Upper lobe of left lung (tissue), 6 donors: ENCODE measurements around the gene PTCHD1. TPM values are rescaled to one million over a fixed set of nuclear protein-coding genes. Genes with fewer than 3 reads are reported as not detected.

Experiments
- ATAC-seq, 2 donors: fragments of 200-7000 bp; cut with Tn5 transposase; one replicate each; pipeline ENCODE4 v1.9.1; 2022; ENCODE audit warnings: mild to moderate bottlenecking in 2 of 2, moderate library complexity in 2 of 2; ENCODE audit not compliant: low FRiP score in 2 of 2
- DNase-seq, 2 donors: peaks; one replicate each; pipeline ENCODE4 v3.0.0-alpha.2; 2019 to 2020
- H3K27ac ChIP-seq, 4 donors: fragments of 200-600 bp; sonication (generic); one replicate each; pipeline ENCODE4 v1.5.1; 2016 to 2019
- H3K27me3 ChIP-seq, 4 donors: fragments of 200-600 bp; sonication (generic); one replicate each; pipeline ENCODE4 v1.5.1; 2017 to 2019
- H3K36me3 ChIP-seq, 4 donors: fragments of 200-600 bp; sonication (generic); one replicate each; pipeline ENCODE4 v1.5.1; 2016 to 2019
- H3K4me1 ChIP-seq, 4 donors: fragments of 200-600 bp; sonication (generic); one replicate each; pipeline ENCODE4 v1.5.1; 2018 to 2019
- H3K4me3 ChIP-seq, 4 donors: fragments of 200-600 bp; sonication (generic); one replicate each; pipeline ENCODE4 v1.5.1; 2017 to 2019; ENCODE audit warnings: mild to moderate bottlenecking in 2 of 4, moderate library complexity in 1 of 4
- H3K9me3 ChIP-seq, 4 donors: fragments of 200-600 bp; sonication (generic); one replicate each; pipeline ENCODE4 v1.5.1; 2018 to 2019
- CTCF ChIP-seq, 6 experiments: fragments of 450-650 bp in 4 of 6; fragments of 200-600 bp in 2 of 6; sonication (generic) in 2 of 6; IDR thresholded peaks; one replicate each; pipeline ENCODE4 v1.5.1; 2016 to 2019; ENCODE audit warnings: antibody characterized with exemption in 6 of 6
- EP300 ChIP-seq, 4 donors: sonication (generic); formaldehyde crosslinking; IDR thresholded peaks; one replicate each; pipeline ENCODE4 v1.5.1; 2017; ENCODE audit warnings: antibody characterized with exemption in 4 of 4, control low read depth in 2 of 4
- POLR2A ChIP-seq, 4 donors: fragments of 450-650 bp; IDR thresholded peaks; one replicate each; pipeline ENCODE4 v1.5.1; 2016 to 2017; ENCODE audit warnings: antibody characterized with exemption in 4 of 4, mild to moderate bottlenecking in 2 of 4
- POLR2AphosphoS5 ChIP-seq, 2 donors: sonication (generic); formaldehyde crosslinking; IDR thresholded peaks; one replicate each; pipeline ENCODE4 v1.5.1; 2017; ENCODE audit warnings: antibody characterized with exemption in 2 of 2
- WGBS, 2 donors: methylation state at CpG; one replicate each; pipeline ENCODE4 v1.1.5; 2017 to 2018; 5-methylcytosine and 5-hydroxymethylcytosine counted together
- total RNA-seq, 6 donors: library from RNA; depleted of rRNA in 4 of 6; stranded (reverse); fragments of >200 nt in 4 of 6; gene quantifications; one replicate each; pipeline versions ENCODE4 v1.1.0 to v1.2.1, GENCODE V29; 2016 to 2021
- donor health status: DM: no; HTN: no; CAD: no; lungs with moderate emphysema.
- donor health status: DM: no; HTN: yes; CAD: no; lungs with severe emphysema.

Gene PTCHD1
- total RNA-seq, 6 donors from 2014 or later: 0.61 to 2.2 (median 1.4) TPM

- Histone ChIP-seq H3K9me3 (no peaks in the 10 kb centered on the region), H3K27me3 (no peaks in the 10 kb centered on the region), H3K36me3 (no peaks in the 10 kb centered on the region), H3K27ac (no peak overlapping the region), H3K4me1 (no peaks in the 10 kb centered on the region), H3K4me3 (no peak overlapping the region)
- DNase-seq (no peak), ATAC-seq (no peak)
- 55 to 60% methylated on average over 6 of the region's 6 CpGs for WGBS, 2 donors
- TF ChIP-seq CTCF (IDR thresholded peaks at IDR 0.05): no peak
- no peak for TF ChIP-seq EP300 (IDR thresholded peaks at IDR 0.05)
- no peak for TF ChIP-seq POLR2AphosphoS5 (IDR thresholded peaks at IDR 0.05)
- no peak for TF ChIP-seq POLR2A (IDR thresholded peaks at IDR 0.05)
These were observed 6.8 kb downstream of the PTCHD1 start for GRCh38 chrX:23341452-23341851.

- DNase-seq: no peak
- H3K27me3 ChIP-seq: no peaks in the 10 kb centered on the region
- H3K4me1 ChIP-seq: no peaks in the 10 kb centered on the region
- no peaks in the 10 kb centered on the region for H3K9me3 ChIP-seq
- TF ChIP-seq CTCF (IDR thresholded peaks at IDR 0.05): no peak
- TF ChIP-seq POLR2AphosphoS5 (IDR thresholded peaks at IDR 0.05): no peak
- no peak for TF ChIP-seq EP300 (IDR thresholded peaks at IDR 0.05)
- TF ChIP-seq POLR2A (IDR thresholded peaks at IDR 0.05): no peak
- H3K4me3 ChIP-seq: no peak overlapping the region
- no peaks in the 10 kb centered on the region for H3K36me3 ChIP-seq
- ATAC-seq: no peak
- WGBS, 2 donors: 39 to 63% methylated on average over 3 to 5 of the region's 5 CpGs
- H3K27ac ChIP-seq: no peak overlapping the region
These were observed 9.7 kb downstream of the PTCHD1 start for GRCh38 chrX:23344238-23344903.

GRCh38 chrX:23344904-23345271 is 10.2 kb downstream of the PTCHD1 start:
- H3K27me3 ChIP-seq: no peaks in the 10 kb centered on the region
- no peaks in the 10 kb centered on the region for H3K9me3 ChIP-seq
- ATAC-seq (no peak), DNase-seq (no peak)
- 51% methylated on average over 2 of the region's 2 CpGs; no CpG with 5 or more reads in 1 of the 2 donors for WGBS, 2 donors
- H3K4me1 ChIP-seq: no peaks in the 10 kb centered on the region
- no peaks in the 10 kb centered on the region for H3K36me3 ChIP-seq
- H3K27ac ChIP-seq: no peak overlapping the region
- H3K4me3 ChIP-seq: no peak overlapping the region
- TF ChIP-seq POLR2A (IDR thresholded peaks at IDR 0.05): no peak

- Histone ChIP-seq H3K4me3 (no peak overlapping the region), H3K9me3 (no peaks in the 10 kb centered on the region), H3K27me3 (no peaks in the 10 kb centered on the region), H3K4me1 (no peaks in the 10 kb centered on the region), H3K36me3 (no peaks in the 10 kb centered on the region), H3K27ac (no peak overlapping the region)
- TF ChIP-seq CTCF (IDR thresholded peaks at IDR 0.05) (no peak), EP300 (IDR thresholded peaks at IDR 0.05) (no peak), POLR2A (IDR thresholded peaks at IDR 0.05) (no peak), POLR2AphosphoS5 (IDR thresholded peaks at IDR 0.05) (no peak)
- ATAC-seq: no peak
- 76 to 87% methylated on average over 4 to 6 of the region's 6 CpGs for WGBS, 2 donors
- DNase-seq: no peak
These were observed 21.5 kb downstream of the PTCHD1 start for GRCh38 chrX:23356189-23356588.

GRCh38 chrX:23364416-23364815 is 29.8 kb downstream of the PTCHD1 start:
- Histone ChIP-seq H3K27ac (no peak overlapping the region), H3K9me3 (no peaks in the 10 kb centered on the region), H3K27me3 (no peaks in the 10 kb centered on the region), H3K4me1 (no peaks in the 10 kb centered on the region), H3K4me3 (no peak overlapping the region), H3K36me3 (no peaks in the 10 kb centered on the region)
- 89 to 91% methylated on average over 3 of the region's 3 CpGs for WGBS, 2 donors
- ATAC-seq: no peak
- DNase-seq: no peak
- TF ChIP-seq POLR2A (IDR thresholded peaks at IDR 0.05) (no peak), POLR2AphosphoS5 (IDR thresholded peaks at IDR 0.05) (no peak), CTCF (IDR thresholded peaks at IDR 0.05) (no peak), EP300 (IDR thresholded peaks at IDR 0.05) (no peak)
